ENCODE data around the gene RAB23. TPM values are rescaled to one million over a fixed set of nuclear protein-coding genes. Genes with fewer than 3 reads are reported as not detected.

The RAB23 gene
- total and polyA plus RNA-seq, 2 of the 8 experiments (the other 6 are each of a cell fraction or from before 2014, with no cell fraction given) = 6.5 to 17.2 TPM

- TF ChIP-seq EGR1 (IDR thresholded peaks at IDR 0.05; ENCODE audit: borderline replicate concordance, low read depth, low read length) = no peak
- no peak for TF ChIP-seq TBP (IDR thresholded peaks at IDR 0.05; ENCODE audit: low read depth, low read length)
Measured at GRCh38 chr6:57215260-57215659, 6.8 kb downstream of the RAB23 start (continued).
